MM.1S (cell line): Measurements from ENCODE around the gene PCBP1.

Experiments
- DNase-seq: peaks from one replicate; pipeline ENCODE4 v3.0.0-alpha.2; 2015
- H2AFZ ChIP-seq: fragments of 300-600 bp; sonication (generic); 2 replicates; pipeline ENCODE4 v1.6.0; 2016; ENCODE audit warnings: antibody characterized with exemption, low read length
- H3F3A ChIP-seq: fragments of 300-600 bp; sonication (generic); 2 replicates; pipeline ENCODE4 v1.6.1; 2016; ENCODE audit warnings: mild to moderate bottlenecking, antibody characterized with exemption, low read length, moderate library complexity, mixed read lengths; ENCODE audit not compliant: insufficient read depth
- H3K27ac ChIP-seq: fragments of 300-600 bp; sonication (generic); 2 replicates; pipeline ENCODE4 v1.5.1; 2016; ENCODE audit warnings: mild to moderate bottlenecking, low read length
- H3K27me3 ChIP-seq: fragments of 300-600 bp; sonication (generic); replicated peaks from 2 replicates; pipeline ENCODE4 v1.6.0; 2016; ENCODE audit warnings: low read length; ENCODE audit not compliant: insufficient read depth
- H3K36me3 ChIP-seq: fragments of 300-600 bp; sonication (generic); replicated peaks from 2 replicates; pipeline ENCODE4 v1.6.1; 2016; ENCODE audit warnings: mild to moderate bottlenecking, low read length, mixed read lengths; ENCODE audit not compliant: insufficient read depth
- H3K4me1 ChIP-seq: fragments of 300-600 bp; sonication (generic); 2 replicates; pipeline ENCODE4 v1.6.1; 2016; ENCODE audit warnings: low read length, mixed read lengths
- H3K4me2 ChIP-seq: fragments of 300-600 bp; sonication (generic); 2 replicates; pipeline ENCODE4 v1.6.0; 2016; ENCODE audit warnings: low read depth, low read length
- H3K4me3 ChIP-seq: fragments of 300-600 bp; sonication (generic); 2 replicates; pipeline ENCODE4 v1.5.1; 2016; ENCODE audit warnings: low read length, mixed read lengths
- H3K79me2 ChIP-seq: fragments of 300-600 bp; sonication (generic); 2 replicates; pipeline ENCODE4 v1.6.1; 2016; ENCODE audit warnings: mixed run types, low read length, mixed read lengths
- H3K9ac ChIP-seq: fragments of 300-600 bp; sonication (generic); 2 replicates; pipeline ENCODE4 v1.6.1; 2016; ENCODE audit warnings: low read length, mixed read lengths
- H3K9me2 ChIP-seq: fragments of 300-600 bp; sonication (generic); replicated peaks from 2 replicates; pipeline ENCODE4 v1.6.1; 2016; ENCODE audit warnings: mild to moderate bottlenecking, low read length, mixed read lengths; ENCODE audit not compliant: insufficient read depth
- H3K9me3 ChIP-seq: fragments of 300-600 bp; sonication (generic); replicated peaks from 2 replicates; pipeline ENCODE4 v1.6.1; 2016; ENCODE audit warnings: mild to moderate bottlenecking, low read length, mixed read lengths; ENCODE audit not compliant: insufficient read depth
- H4K20me1 ChIP-seq: fragments of 300-600 bp; sonication (generic); 2 replicates; pipeline ENCODE4 v1.6.1; 2016; ENCODE audit warnings: mild to moderate bottlenecking, low read length, moderate library complexity, mixed read lengths; ENCODE audit not compliant: insufficient read depth
- EZH2 ChIP-seq: fragments of 300-600 bp; sonication (generic); optimal IDR thresholded peaks from 2 replicates; pipeline ENCODE3; 2017; ENCODE audit warnings: low read depth, mild to moderate bottlenecking, antibody characterized with exemption, low read length, mixed read lengths
- EZH2phosphoT487 ChIP-seq: fragments of 300-600 bp; sonication (generic); IDR thresholded peaks from 2 replicates; pipeline ENCODE4 v1.6.1; 2018; ENCODE audit warnings: antibody characterized with exemption, low read length
- TF ChIP-seq, protein P1 (sequence below): fragments of 300-600 bp; sonication (generic); IDR thresholded peaks from 2 replicates; pipeline ENCODE4 v1.5.1; 2016; ENCODE audit warnings: antibody characterized with exemption, low read length, mixed read lengths

Gene PCBP1

DNA sequence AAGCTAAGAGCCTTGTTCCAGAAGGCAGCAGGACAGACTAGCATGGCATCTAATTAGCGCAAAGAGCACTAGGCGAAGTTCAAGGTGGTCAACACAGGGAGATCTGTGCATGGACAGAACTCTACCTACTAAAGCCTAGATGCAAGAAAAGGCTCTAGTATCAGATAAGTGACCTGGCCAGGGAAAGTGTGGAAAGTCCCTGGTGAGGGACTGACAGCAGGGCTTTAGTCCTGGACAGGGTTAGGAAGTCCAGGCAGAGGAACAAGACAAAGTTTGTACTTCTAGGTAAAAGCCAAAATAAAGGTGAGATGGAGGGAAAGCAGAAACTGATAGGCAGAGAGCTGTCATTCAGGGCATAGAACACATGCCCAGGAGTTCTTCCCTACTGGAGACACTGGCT is 45.0 kb upstream of the PCBP1 start:
- H3K27me3 ChIP-seq = no peaks in the 10 kb centered on the region
- no peaks in the 10 kb centered on the region for H3K79me2 ChIP-seq
- H3K9me3 ChIP-seq = no peaks in the 10 kb centered on the region
- TF ChIP-seq EZH2 (no peak), EZH2phosphoT487 (no peak)
- TF ChIP-seq, protein P1, sequence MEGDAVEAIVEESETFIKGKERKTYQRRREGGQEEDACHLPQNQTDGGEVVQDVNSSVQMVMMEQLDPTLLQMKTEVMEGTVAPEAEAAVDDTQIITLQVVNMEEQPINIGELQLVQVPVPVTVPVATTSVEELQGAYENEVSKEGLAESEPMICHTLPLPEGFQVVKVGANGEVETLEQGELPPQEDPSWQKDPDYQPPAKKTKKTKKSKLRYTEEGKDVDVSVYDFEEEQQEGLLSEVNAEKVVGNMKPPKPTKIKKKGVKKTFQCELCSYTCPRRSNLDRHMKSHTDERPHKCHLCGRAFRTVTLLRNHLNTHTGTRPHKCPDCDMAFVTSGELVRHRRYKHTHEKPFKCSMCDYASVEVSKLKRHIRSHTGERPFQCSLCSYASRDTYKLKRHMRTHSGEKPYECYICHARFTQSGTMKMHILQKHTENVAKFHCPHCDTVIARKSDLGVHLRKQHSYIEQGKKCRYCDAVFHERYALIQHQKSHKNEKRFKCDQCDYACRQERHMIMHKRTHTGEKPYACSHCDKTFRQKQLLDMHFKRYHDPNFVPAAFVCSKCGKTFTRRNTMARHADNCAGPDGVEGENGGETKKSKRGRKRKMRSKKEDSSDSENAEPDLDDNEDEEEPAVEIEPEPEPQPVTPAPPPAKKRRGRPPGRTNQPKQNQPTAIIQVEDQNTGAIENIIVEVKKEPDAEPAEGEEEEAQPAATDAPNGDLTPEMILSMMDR = no peak
- no peaks in the 10 kb centered on the region for H3K36me3 ChIP-seq
- no peaks in the 10 kb centered on the region for H3K9me2 ChIP-seq
- DNase-seq = no peak
- no peak overlapping the region for H2AFZ ChIP-seq
- peaks cover 3% of the 10 kb centered on the region; the same call in 1 of the 2 replicates for H3F3A ChIP-seq
- no peak overlapping the region for H3K4me3 ChIP-seq
- H3K4me2 ChIP-seq = no peak overlapping the region
- H3K9ac ChIP-seq = no peak overlapping the region
- no peak overlapping the region for H3K27ac ChIP-seq
- no peaks in the 10 kb centered on the region for H3K4me1 ChIP-seq
- no peaks in the 10 kb centered on the region for H4K20me1 ChIP-seq

DNA sequence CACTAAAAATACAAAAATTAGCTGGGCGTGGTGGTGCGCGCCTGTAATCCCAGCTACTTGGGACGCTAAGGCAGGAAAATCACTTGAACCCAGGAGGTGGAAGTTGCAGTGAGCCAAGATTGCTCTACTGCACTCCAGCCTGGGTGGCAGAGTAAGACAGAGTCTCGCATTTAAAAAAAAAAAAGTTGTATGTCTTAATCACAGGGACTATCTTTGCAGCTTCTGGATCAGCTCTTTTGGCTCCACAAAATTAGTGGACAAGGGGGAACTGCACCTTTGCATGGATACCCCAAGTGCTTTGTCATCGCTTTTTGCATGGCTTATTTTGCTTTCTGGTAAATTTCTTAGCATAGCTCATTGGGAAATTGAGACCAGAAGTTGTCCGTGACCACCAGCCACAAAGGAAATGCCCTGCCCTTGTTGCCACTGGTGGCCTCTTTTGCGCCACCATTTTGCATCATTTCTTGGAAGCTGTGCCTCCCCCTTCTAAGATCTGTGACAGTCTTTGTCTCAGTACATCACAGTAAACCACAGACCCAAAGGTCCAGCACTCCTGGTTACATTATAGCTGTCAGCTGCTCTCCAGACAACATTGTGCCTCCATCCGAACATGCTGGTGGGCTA is 43.9 kb upstream of the PCBP1 start:
- Histone ChIP-seq H3K27ac (no peak overlapping the region), H3K36me3 (no peaks in the 10 kb centered on the region), H3K4me3 (no peak overlapping the region), H3K79me2 (no peaks in the 10 kb centered on the region), H3K9me3 (no peaks in the 10 kb centered on the region), H3K4me1 (no peaks in the 10 kb centered on the region), H2AFZ (no peak overlapping the region), H3F3A (peaks cover 3% of the 10 kb centered on the region; the same call in 1 of the 2 replicates), H3K27me3 (no peaks in the 10 kb centered on the region), H3K9ac (no peak overlapping the region), H4K20me1 (no peaks in the 10 kb centered on the region), H3K4me2 (no peak overlapping the region), H3K9me2 (no peaks in the 10 kb centered on the region)
- no peak for TF ChIP-seq EZH2phosphoT487
- no peak for DNase-seq

DNA sequence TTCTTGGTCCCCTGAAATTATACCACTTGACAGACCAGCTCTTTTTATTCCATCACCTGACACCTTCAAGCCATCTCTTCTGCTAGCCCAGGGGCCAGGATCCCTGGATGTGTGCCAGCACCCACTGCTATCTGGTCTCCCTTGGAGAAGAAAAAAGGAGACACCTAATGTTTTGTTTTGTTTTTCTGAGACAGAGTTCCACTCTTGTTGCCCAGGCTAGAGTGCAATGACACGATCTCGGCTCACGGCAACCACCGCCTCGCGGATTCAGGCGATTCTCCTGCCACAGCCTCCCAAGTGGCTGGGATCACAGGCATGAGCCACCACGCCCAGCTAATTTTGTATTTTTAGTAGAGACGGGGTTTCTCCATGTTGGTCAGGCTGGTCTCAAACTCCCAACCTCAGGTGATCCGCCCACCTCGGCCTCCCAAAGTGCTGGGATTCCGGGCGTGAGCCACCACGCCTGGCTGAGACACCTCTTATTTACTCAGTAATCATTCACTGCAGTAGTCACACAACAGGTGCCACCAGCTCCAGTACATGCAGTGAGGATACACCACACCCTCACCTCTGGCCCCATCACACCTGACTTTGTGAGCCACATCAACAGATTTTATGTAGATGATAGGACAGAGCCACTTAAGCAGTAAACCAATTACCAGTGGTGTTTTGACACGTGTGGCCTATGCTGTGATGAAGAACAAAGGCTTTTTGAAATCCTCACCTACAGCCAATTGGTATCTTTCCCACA is 42.8 kb upstream of the PCBP1 start:
- TF ChIP-seq, protein P1 = no peak
- TF ChIP-seq EZH2phosphoT487 = no peak
- TF ChIP-seq EZH2 = no peak
- Histone ChIP-seq H3K4me3 (no peak overlapping the region), H3K27ac (no peak overlapping the region), H3K4me1 (no peaks in the 10 kb centered on the region), H3K9me2 (no peaks in the 10 kb centered on the region), H3F3A (peaks cover 3% of the 10 kb centered on the region; the same call in 1 of the 2 replicates), H3K79me2 (no peaks in the 10 kb centered on the region), H2AFZ (no peak overlapping the region), H3K4me2 (no peak overlapping the region), H3K9ac (no peak overlapping the region), H3K27me3 (no peaks in the 10 kb centered on the region), H3K36me3 (no peaks in the 10 kb centered on the region), H3K9me3 (no peaks in the 10 kb centered on the region), H4K20me1 (no peaks in the 10 kb centered on the region)
- DNase-seq = no peak

DNA sequence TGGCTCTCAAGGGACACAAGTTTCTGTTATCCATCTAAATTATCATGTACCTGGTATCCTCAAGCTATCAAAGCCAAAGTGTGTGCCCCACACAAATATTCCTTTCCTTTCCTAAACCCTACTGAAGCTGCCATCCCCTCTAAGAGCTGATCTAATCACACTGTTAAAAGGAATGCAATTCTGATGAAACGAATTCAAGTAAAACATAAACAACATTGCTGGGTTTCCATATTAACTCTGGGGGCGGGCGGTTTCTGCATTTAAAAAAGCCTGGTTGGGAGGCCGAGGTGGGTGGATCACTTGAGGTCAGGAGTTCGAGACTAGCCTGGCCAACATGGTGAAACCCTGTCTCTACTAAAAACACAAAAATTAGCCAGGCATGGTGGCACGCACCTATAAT is 41.9 kb upstream of the PCBP1 start:
- no peaks in the 10 kb centered on the region for H3F3A ChIP-seq
- H3K36me3 ChIP-seq = no peaks in the 10 kb centered on the region
- H3K79me2 ChIP-seq = no peaks in the 10 kb centered on the region
- H3K9ac ChIP-seq = no peak overlapping the region
- H3K4me1 ChIP-seq = no peaks in the 10 kb centered on the region
- no peaks in the 10 kb centered on the region for H3K27me3 ChIP-seq
- H3K27ac ChIP-seq = no peak overlapping the region
- H3K4me3 ChIP-seq = no peak overlapping the region
- no peaks in the 10 kb centered on the region for H4K20me1 ChIP-seq
- no peak overlapping the region for H3K4me2 ChIP-seq
- H2AFZ ChIP-seq = no peak overlapping the region
- H3K9me3 ChIP-seq = no peaks in the 10 kb centered on the region
- H3K9me2 ChIP-seq = no peaks in the 10 kb centered on the region
- TF ChIP-seq EZH2 (no peak), EZH2phosphoT487 (no peak)
- TF ChIP-seq, protein P1 = no peak
- DNase-seq = no peak
